Esophagus muscularis mucosa (tissue), 3 donors: ENCODE results near the gene PPP1R14B.

ENCODE experiments used
- CTCF ChIP-seq, 3 experiments: fragments of 200-600 bp in 2 of 3; fragments of 450-650 bp in 1 of 3; sonication (generic) in 2 of 3; IDR thresholded peaks; one replicate each; pipeline ENCODE4 v1.5.1; 2017 to 2019; ENCODE audit warnings: antibody characterized with exemption in 3 of 3, mild to moderate bottlenecking in 2 of 3, moderate library complexity in 1 of 3
- POLR2A ChIP-seq: fragments of 450-650 bp; IDR thresholded peaks from one replicate; pipeline ENCODE4 v1.6.1; 2017; ENCODE audit warnings: antibody characterized with exemption, moderate library complexity, mild to moderate bottlenecking, low read depth

- TF ChIP-seq POLR2A (no peak), CTCF (IDR thresholded peaks at IDR 0.05) (no peak)
These were observed 1.8 kb downstream of the PPP1R14B start for GRCh38 chr11:64244966-64245365.
